ENCODE results near the gene ZNF584.
"Not testable (repeated sequence)": the region's sequence is repeated elsewhere in the genome, so short reads cannot be mapped to it uniquely, and the experiment has no call there.

Gene ZNF584

GRCh38 chr19:58403920-58404478 lies 4.5 kb upstream of the ZNF584 start:
- DNase-seq (ENCODE audit: low spot score), result peak; percentile 17

- peak; percentile 25 for DNase-seq (ENCODE audit: low spot score)
Measured at GRCh38 chr19:58406818-58407657, 1.4 kb upstream of the ZNF584 start.

- peak; percentile 22 for DNase-seq (ENCODE audit: low spot score)
Measured at GRCh38 chr19:58407658-58408151, 744 bp upstream of the ZNF584 start.

- DNase-seq (ENCODE audit: low spot score), result peak; percentile 44
Measured at GRCh38 chr19:58409010-58409790, 751 bp downstream of the ZNF584 start.

GRCh38 chr19:58416604-58417003 lies 8.2 kb downstream of the ZNF584 start:
- no peak for DNase-seq (ENCODE audit: low spot score)

- DNase-seq (ENCODE audit: low spot score), result no peak
Measured at GRCh38 chr19:58417071-58417470, 8.6 kb downstream of the ZNF584 start.

- DNase-seq (ENCODE audit: low spot score), result no peak
Measured at GRCh38 chr19:58428617-58429016, 20.2 kb downstream of the ZNF584 start.

GRCh38 chr19:58429745-58430144 lies 21.3 kb downstream of the ZNF584 start:
- no peak for DNase-seq (ENCODE audit: low spot score)

- no peak for DNase-seq (ENCODE audit: low spot score)
Measured at GRCh38 chr19:58434217-58434616, 25.8 kb downstream of the ZNF584 start.

- peak; percentile 97 for DNase-seq (ENCODE audit: low spot score)
Measured at GRCh38 chr19:58439576-58440554, 31.4 kb downstream of the ZNF584 start, which contains the start of gene ZNF132. Gene ZNF132, minus strand, starts transcription at chr19:58440153. Its CDS starts 332 bp downstream, at chr19:58439821.

- no peak for DNase-seq (ENCODE audit: low spot score)
Measured at GRCh38 chr19:58440556-58440955, 32.1 kb downstream of the ZNF584 start.

GRCh38 chr19:58442986-58443385 lies 34.5 kb downstream of the ZNF584 start:
- DNase-seq (ENCODE audit: low spot score), result not testable (repeated sequence)

- DNase-seq (ENCODE audit: low spot score), result not testable (repeated sequence)
Measured at GRCh38 chr19:58448860-58449259, 40.4 kb downstream of the ZNF584 start.

- DNase-seq (ENCODE audit: low spot score), result not testable (repeated sequence)
Measured at GRCh38 chr19:58449980-58450379, 41.5 kb downstream of the ZNF584 start.

- no peak for DNase-seq (ENCODE audit: low spot score)
Measured at GRCh38 chr19:58450856-58451357, 42.5 kb downstream of the ZNF584 start.

GRCh38 chr19:58451358-58452101 lies 43.1 kb downstream of the ZNF584 start, which contains the start of gene ZNF324B:
Gene ZNF324B, plus strand, starts transcription at chr19:58451622. Its CDS starts 2,080 bp downstream, at chr19:58453702.
- peak; percentile 95 for DNase-seq (ENCODE audit: low spot score)

- no peak for DNase-seq (ENCODE audit: low spot score)
Measured at GRCh38 chr19:58453743-58454142, 45.3 kb downstream of the ZNF584 start.

GRCh38 chr19:58455306-58455705 lies 46.9 kb downstream of the ZNF584 start:
- DNase-seq (ENCODE audit: low spot score), result no peak

GRCh38 chr19:58456111-58456510 lies 47.7 kb downstream of the ZNF584 start:
- DNase-seq (ENCODE audit: low spot score), result no peak

- peak; percentile 47 for DNase-seq (ENCODE audit: low spot score)
Measured at GRCh38 chr19:58460039-58460438, 51.6 kb downstream of the ZNF584 start.
